ENCODE results near the gene FABP6.
A peak's percentile ranks its signal among the peaks of the same experiment; 100 is the strongest.

The FABP6 gene

GRCh38 chr5:160219356-160219755 is 9.9 kb upstream of the FABP6 start:
- no peak for TF ChIP-seq CTCF (conservative IDR thresholded peaks at IDR 0.05; ENCODE audit: control insufficient read depth, insufficient read depth, low read depth, low read length)
- no peak overlapping the region for H3K4me3 ChIP-seq (ENCODE audit: control insufficient read depth, low read depth, low read length)
- no peak for DNase-seq (ENCODE audit: low read depth)

DNA sequence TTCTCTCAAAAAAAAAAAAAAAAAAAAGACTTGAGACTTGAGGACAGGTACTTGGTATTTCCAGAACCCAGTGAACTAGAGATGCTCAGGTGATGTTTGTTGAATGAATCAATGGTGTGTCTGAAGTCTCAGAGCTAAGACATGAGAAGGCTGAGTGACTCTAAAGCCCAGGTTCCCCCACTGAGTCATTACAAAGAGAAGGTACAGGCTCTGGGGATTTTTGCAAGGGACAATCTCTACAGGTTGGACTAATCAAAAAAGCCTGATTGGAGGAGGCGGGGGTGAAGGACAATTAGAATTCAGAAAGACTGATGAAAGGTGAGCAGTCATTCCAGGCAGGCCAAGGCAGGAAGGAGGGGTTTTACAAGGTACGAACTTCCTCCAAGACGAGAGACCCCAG is 8.2 kb upstream of the FABP6 start:
- no peak for TF ChIP-seq CTCF (conservative IDR thresholded peaks at IDR 0.05; ENCODE audit: control insufficient read depth, insufficient read depth, low read depth, low read length)
- no peak for DNase-seq (ENCODE audit: low read depth)
- no peak overlapping the region for H3K4me3 ChIP-seq (ENCODE audit: control insufficient read depth, low read depth, low read length)

GRCh38 chr5:160227012-160227411 is 2.3 kb upstream of the FABP6 start:
- H3K4me3 ChIP-seq (ENCODE audit: control insufficient read depth, low read depth, low read length) = no peak overlapping the region
- no peak for TF ChIP-seq CTCF (conservative IDR thresholded peaks at IDR 0.05; ENCODE audit: control insufficient read depth, insufficient read depth, low read depth, low read length)

DNA sequence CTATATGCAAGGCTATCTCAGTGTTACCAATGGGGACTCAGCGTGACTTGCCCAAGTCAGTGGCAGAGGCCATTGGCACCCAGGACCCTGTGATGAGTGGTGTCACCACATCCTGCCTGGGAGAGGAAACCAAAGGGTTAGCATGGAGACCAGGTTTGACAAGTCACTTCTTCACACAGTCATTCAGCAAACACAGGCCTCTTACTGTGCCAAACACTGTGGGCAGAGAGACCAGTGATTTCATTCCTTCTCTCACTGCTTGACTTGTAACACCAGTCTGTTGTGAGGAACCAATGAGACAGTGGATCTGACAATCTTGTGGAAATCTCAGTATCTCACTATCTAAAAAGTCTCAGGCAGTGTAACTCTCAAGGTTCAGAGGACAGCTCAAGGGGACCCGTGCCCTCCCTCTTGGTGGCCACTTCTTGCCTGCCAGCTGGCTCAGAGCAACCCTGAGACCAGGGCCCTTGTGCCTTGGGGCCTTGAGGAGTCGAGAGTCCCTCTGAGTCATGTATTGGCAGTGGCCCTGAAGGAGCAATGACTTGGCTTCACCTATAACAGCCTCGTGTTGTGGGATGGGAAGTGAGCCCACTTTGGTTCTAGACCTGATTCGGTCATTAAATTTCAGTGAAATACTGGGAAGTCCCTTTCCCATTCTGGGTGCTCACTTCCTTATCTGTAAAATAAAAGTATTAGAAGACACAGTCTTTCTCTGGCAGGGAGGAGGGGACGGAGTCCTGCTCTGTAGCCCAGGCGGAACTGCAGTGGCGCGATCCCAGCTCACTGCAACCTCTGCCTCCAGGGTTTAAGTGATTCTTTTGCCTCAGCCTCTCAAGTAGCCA is 1.6 kb downstream of the FABP6 start:
- DNase-seq (ENCODE audit: low read depth) = peak; percentile 54
- TF ChIP-seq CTCF (conservative IDR thresholded peaks at IDR 0.05; ENCODE audit: control insufficient read depth, insufficient read depth, low read depth, low read length) = no peak
- no peak overlapping the region for H3K4me3 ChIP-seq (ENCODE audit: control insufficient read depth, low read depth, low read length)

More at GRCh38 chr5:160227012-160227411, 2.3 kb upstream of the FABP6 start:
- no peak for DNase-seq (ENCODE audit: low read depth)

GRCh38 chr5:160231783-160232342 is 2.6 kb downstream of the FABP6 start:
- no peak for DNase-seq (ENCODE audit: low read depth)
- no peak overlapping the region for H3K4me3 ChIP-seq (ENCODE audit: control insufficient read depth, low read depth, low read length)
- TF ChIP-seq CTCF (conservative IDR thresholded peaks at IDR 0.05; ENCODE audit: control insufficient read depth, insufficient read depth, low read depth, low read length) = no peak

DNA sequence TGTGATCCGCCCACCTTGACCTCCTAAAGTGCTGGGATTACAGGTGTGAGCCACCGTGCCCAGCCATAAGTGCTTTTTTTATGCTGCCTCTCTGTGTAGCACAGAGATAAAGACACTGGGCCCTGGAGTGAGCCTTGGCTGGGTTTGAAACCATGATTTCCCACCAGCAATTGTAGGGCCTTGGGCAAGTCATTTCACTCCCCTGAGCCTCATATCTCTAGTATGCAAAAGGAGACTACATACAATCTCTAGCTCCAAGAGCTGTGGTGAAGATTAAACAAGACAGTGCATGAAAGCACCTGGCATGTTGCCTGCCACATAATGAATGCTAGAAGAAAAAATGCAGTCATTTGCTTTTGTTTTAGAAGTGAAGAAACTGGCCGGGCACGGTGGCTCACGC is 3.9 kb downstream of the FABP6 start:
- TF ChIP-seq CTCF (conservative IDR thresholded peaks at IDR 0.05; ENCODE audit: control insufficient read depth, insufficient read depth, low read depth, low read length) = no peak
- DNase-seq (ENCODE audit: low read depth) = peak; percentile 2
- no peak overlapping the region for H3K4me3 ChIP-seq (ENCODE audit: control insufficient read depth, low read depth, low read length)

All from fibroblast of mammary gland (primary cell).